IMR-90 (cell line): Measurements from ENCODE around the gene SFR1. TPM values are rescaled to one million over a fixed set of nuclear protein-coding genes. Genes with fewer than 3 reads are reported as not detected.

Source experiments
- ATAC-seq: fragments of 200-7000 bp; cut with Tn5 transposase; 2 replicates; pipeline ENCODE4 v1.9.1; 2020; ENCODE audit warnings: low read depth, mild to moderate bottlenecking, moderate library complexity
- BruUV-seq: library from RNA; stranded (reverse); fragments of 400-500 nt; replicated peaks from 2 replicates; lab custom pipeline; 2021; lab: Mats Ljungman, UMichigan
- CTCF ChIA-PET: fragments of 300-600 bp; formaldehyde crosslinking; extraction: SDS; loops from one replicate; lab custom pipeline; 2021; ENCODE audit warnings: antibody characterized with exemption; lab: Yijun Ruan, JAX
- POLR2A ChIA-PET: fragments of 300-600 bp; sonication (Branson Sonifier 250); formaldehyde crosslinking; loops from one replicate; lab custom pipeline; 2022; ENCODE audit warnings: antibody characterized with exemption; ENCODE audit not compliant: unreplicated experiment; lab: Charles Lee
- DNase-seq: peaks from one replicate; pipeline ENCODE4 v3.0.0; 2013
- H2AFZ ChIP-seq: replicated peaks from 2 replicates; pipeline ENCODE3; 2013; ENCODE audit warnings: low read length, mild to moderate bottlenecking; ENCODE audit not compliant: poor library complexity
- H2AK5ac ChIP-seq: 2 replicates; pipeline ENCODE4 v1.6.1; 2013; ENCODE audit warnings: low read depth, low read length, inconsistent platforms
- H2AK9ac ChIP-seq: replicated peaks from 2 replicates; pipeline ENCODE3; 2013; ENCODE audit warnings: mild to moderate bottlenecking, low read depth, low read length, moderate library complexity; ENCODE audit not compliant: poor library complexity
- H2BK120ac ChIP-seq: 2 replicates; pipeline ENCODE4 v1.6.1; 2013; ENCODE audit warnings: low read depth, low read length, inconsistent platforms
- H2BK15ac ChIP-seq: 3 replicates; pipeline ENCODE4 v1.6.1; 2013; ENCODE audit warnings: low read depth, low read length, inconsistent platforms
- H2BK20ac ChIP-seq: 2 replicates; pipeline ENCODE4 v1.6.1; 2013; ENCODE audit warnings: low read depth, mild to moderate bottlenecking, inconsistent platforms, low read length, moderate library complexity
- H2BK5ac ChIP-seq: 2 replicates; pipeline ENCODE4 v1.6.1; 2013; ENCODE audit warnings: mild to moderate bottlenecking, low read depth, low read length, inconsistent platforms; ENCODE audit not compliant: poor library complexity, severe bottlenecking
- H3K14ac ChIP-seq: replicated peaks from 2 replicates; pipeline ENCODE4 v1.6.1; 2013; ENCODE audit warnings: low read depth, low read length, inconsistent platforms
- H3K18ac ChIP-seq: 2 replicates; pipeline ENCODE4 v1.6.1; 2013; ENCODE audit warnings: low read depth, low read length, control low read depth
- H3K23ac ChIP-seq: 2 replicates; pipeline ENCODE4 v1.6.1; 2013; ENCODE audit warnings: low read depth, low read length, inconsistent platforms
- H3K27ac ChIP-seq: 2 replicates; pipeline ENCODE4 v1.5.1; 2013; ENCODE audit warnings: mild to moderate bottlenecking, control low read depth, low read length; ENCODE audit not compliant: insufficient read depth
- H3K27me3 ChIP-seq: 2 replicates; pipeline ENCODE4 v1.6.1; 2013; ENCODE audit warnings: low read length; ENCODE audit not compliant: control insufficient read depth, insufficient read depth
- H3K36me3 ChIP-seq: 2 replicates; pipeline ENCODE4 v1.6.1; 2013; ENCODE audit warnings: low read length, mixed read lengths; ENCODE audit not compliant: control insufficient read depth, insufficient read depth
- H3K4ac ChIP-seq: 2 replicates; pipeline ENCODE4 v1.6.1; 2013; ENCODE audit warnings: low read depth, low read length, inconsistent platforms
- H3K4me1 ChIP-seq: 2 replicates; pipeline ENCODE4 v1.6.1; 2013; ENCODE audit warnings: low read length, mixed read lengths; ENCODE audit not compliant: control insufficient read depth, insufficient read depth
- H3K4me2 ChIP-seq: 2 replicates; pipeline ENCODE4 v1.6.1; 2013; ENCODE audit warnings: low read depth, mild to moderate bottlenecking, control low read depth, low read length, moderate library complexity
- H3K4me3 ChIP-seq: 2 replicates; pipeline ENCODE4 v1.5.1; 2013; ENCODE audit warnings: low read depth, mild to moderate bottlenecking, control low read depth, low read length, moderate library complexity; ENCODE audit not compliant: insufficient read depth
- H3K56ac ChIP-seq: 2 replicates; pipeline ENCODE4 v1.6.1; 2013; ENCODE audit warnings: low read length, inconsistent platforms; ENCODE audit not compliant: insufficient read depth; ENCODE audit errors: extremely low read depth
- H3K79me1 ChIP-seq, 2 experiments: 2 replicates each; pipeline ENCODE4 v1.6.1; 2013; ENCODE audit warnings: low read length in 2 of 2, inconsistent platforms in 1 of 2, low read depth in 1 of 2
- H3K9ac ChIP-seq: 2 replicates; pipeline ENCODE4 v1.6.1; 2013; ENCODE audit warnings: low read depth, low read length, control low read depth
- H3K9me1 ChIP-seq: 2 replicates; pipeline ENCODE4 v1.6.1; 2013; ENCODE audit warnings: low read length, inconsistent platforms; ENCODE audit not compliant: insufficient read depth
- H3K9me3 ChIP-seq: 2 replicates; pipeline ENCODE4 v1.6.1; 2013; ENCODE audit warnings: low read length; ENCODE audit not compliant: control insufficient read depth, insufficient read depth
- H4K20me1 ChIP-seq: 2 replicates; pipeline ENCODE4 v1.6.1; 2013; ENCODE audit warnings: low read length, inconsistent platforms; ENCODE audit not compliant: insufficient read depth
- H4K5ac ChIP-seq: 2 replicates; pipeline ENCODE4 v1.6.1; 2013; ENCODE audit warnings: mild to moderate bottlenecking, low read depth, low read length, control low read depth
- H4K8ac ChIP-seq, 2 experiments: 2 replicates each; pipeline ENCODE4 v1.6.1; 2013; ENCODE audit warnings: low read depth in 2 of 2, low read length in 2 of 2, control low read depth in 1 of 2, inconsistent platforms in 1 of 2
- H4K91ac ChIP-seq: 2 replicates; pipeline ENCODE4 v1.6.1; 2013; ENCODE audit warnings: low read depth, low read length, inconsistent platforms; ENCODE audit not compliant: insufficient read depth
- BHLHE40 ChIP-seq: fragments of 150-350 bp; IDR thresholded peaks from 2 replicates; pipeline ENCODE4 v1.6.1; 2016; ENCODE audit warnings: mild to moderate bottlenecking, low read depth, low read length
- CEBPB ChIP-seq: IDR thresholded peaks from 2 replicates; pipeline ENCODE4 v1.6.1; 2012; ENCODE audit warnings: low read depth, low read length, improper control_type of control experiment
- CHD1 ChIP-seq: IDR thresholded peaks from 2 replicates; pipeline ENCODE4 v1.6.1; 2012; ENCODE audit warnings: low read depth, low read length, improper control_type of control experiment
- CTCF ChIP-seq: conservative IDR thresholded peaks from 2 replicates; pipeline ENCODE4 v1.5.1; 2012; ENCODE audit warnings: mild to moderate bottlenecking, low read depth, low read length, improper control_type of control experiment
- FOS ChIP-seq: fragments of 150-350 bp; IDR thresholded peaks from 2 replicates; pipeline ENCODE4 v1.6.1; 2016; ENCODE audit warnings: low read depth, low read length
- MAFK ChIP-seq: IDR thresholded peaks from 2 replicates; pipeline ENCODE4 v1.6.1; 2012; ENCODE audit warnings: low read depth, low read length, improper control_type of control experiment
- MAZ ChIP-seq: IDR thresholded peaks from 2 replicates; pipeline ENCODE4 v1.6.1; 2012; ENCODE audit warnings: low read depth, mild to moderate bottlenecking, low read length, improper control_type of control experiment, moderate library complexity, borderline replicate concordance
- MXI1 ChIP-seq: IDR thresholded peaks from 2 replicates; pipeline ENCODE4 v1.6.1; 2012; ENCODE audit warnings: low read depth, mild to moderate bottlenecking, low read length, moderate library complexity, borderline replicate concordance
- NFE2L2 ChIP-seq: fragments of 150-350 bp; IDR thresholded peaks from 2 replicates; pipeline ENCODE4 v1.6.1; 2016; ENCODE audit warnings: low read depth, mild to moderate bottlenecking, low read length
- POLR2A ChIP-seq: IDR thresholded peaks from 2 replicates; pipeline ENCODE4 v1.6.1; 2012; ENCODE audit warnings: mild to moderate bottlenecking, low read depth, low read length
- RAD21 ChIP-seq: IDR thresholded peaks from 2 replicates; pipeline ENCODE4 v1.6.1; 2012; ENCODE audit warnings: low read length, improper control_type of control experiment
- RCOR1 ChIP-seq: IDR thresholded peaks from 2 replicates; pipeline ENCODE4 v1.6.1; 2012; ENCODE audit warnings: mild to moderate bottlenecking, low read length, improper control_type of control experiment; ENCODE audit not compliant: insufficient replicate concordance
- RFX5 ChIP-seq: IDR thresholded peaks from 2 replicates; pipeline ENCODE4 v1.8.0; 2012; ENCODE audit warnings: low read depth, mild to moderate bottlenecking, low read length, moderate library complexity
- SMC3 ChIP-seq: fragments of 150-350 bp; IDR thresholded peaks from 2 replicates; pipeline ENCODE4 v1.6.1; 2016; ENCODE audit warnings: low read depth, mild to moderate bottlenecking, antibody characterized with exemption, low read length, moderate library complexity
- USF2 ChIP-seq: fragments of 150-350 bp; IDR thresholded peaks from 2 replicates; pipeline ENCODE4 v1.6.1; 2017; ENCODE audit warnings: mild to moderate bottlenecking, antibody characterized with exemption, low read length, low read depth
- WGBS, 2 experiments: methylation state at CpG; one replicate each; pipeline versions ENCODE4 v1.1.5 to v1.1.7; 2013; ENCODE audit warnings: missing lambda C conversion rate in 2 of 2; ENCODE audit not compliant: insufficient read length in 1 of 2; ENCODE audit errors: extremely low coverage in 2 of 2; 5-methylcytosine and 5-hydroxymethylcytosine counted together
- dilution Hi-C: fragments of 300-500 bp; cut with HindIII; formaldehyde crosslinking; loops from one replicate; pipeline ENCODE4 v1.14.3; 2018; ENCODE audit warnings: low sequenced_read_pairs; ENCODE audit not compliant: unreplicated experiment
- in situ Hi-C: fragments of 300-500 bp; cut with MboI; formaldehyde crosslinking; loops from 3 replicates; pipeline ENCODE4 v1.14.3; 2019; ENCODE audit warnings: low sequenced_read_pairs, inconsistent platforms, mixed read lengths
- intact Hi-C: fragments of 100-400 bp; cut with micrococcal nuclease; formaldehyde crosslinking; loops from 2 replicates; pipeline ENCODE4 v1.10.0; 2022
- polyA plus RNA-seq, 3 experiments: library from polyadenylated mRNA; depleted of rRNA; stranded (reverse); fragments of >200 nt; gene quantifications; 2 replicates each; pipeline ENCODE4 v1.2.3, GENCODE V29; 2012; ENCODE audit warnings: low replicate concordance in 1 of 3
- total RNA-seq: library from RNA; depleted of rRNA; stranded (reverse); fragments of >200 nt; gene quantifications from 2 replicates; pipeline ENCODE4 v1.2.3, GENCODE V29; 2012

The SFR1 gene
- total and polyA plus RNA-seq, 2 of the 4 experiments (the other 2 are of a cell fraction) = 1.6 to 2.3 TPM

GRCh38 chr10:104104418-104104817 is 17.6 kb upstream of the SFR1 start:
- WGBS, 2 experiments = no CpG with 5 or more reads among the region's 1 CpG
- POLR2A ChIA-PET = no interaction called here
- TF ChIP-seq CHD1 (no peak), RCOR1 (no peak), FOS (no peak), BHLHE40 (no peak), USF2 (no peak), POLR2A (no peak), CEBPB (no peak), SMC3 (no peak), MXI1 (no peak), MAFK (no peak), NFE2L2 (no peak), RAD21 (no peak), CTCF (no peak), RFX5 (no peak), MAZ (no peak)

More at GRCh38 chr10:104104418-104104817, 17.6 kb upstream of the SFR1 start:
- Histone ChIP-seq H2AK9ac (no peak overlapping the region), H3K9me1 (no peaks in the 10 kb centered on the region), H3K14ac (no peak overlapping the region), H4K5ac (no peak overlapping the region), H4K8ac (no peak overlapping the region), H3K18ac (no peak overlapping the region), H3K4me1 (peaks cover 2% of the 10 kb centered on the region; the same call in 1 of the 2 replicates), H3K56ac (no peak overlapping the region), H4K20me1 (no peaks in the 10 kb centered on the region), H2AK5ac (no peak overlapping the region), H2AFZ (no peak overlapping the region), H3K27ac (no peak overlapping the region), H2BK20ac (no peak overlapping the region), H2BK120ac (no peak overlapping the region), H3K4ac (no peak overlapping the region), H2BK5ac (no peak overlapping the region), H3K9me3 (no peaks in the 10 kb centered on the region), H3K27me3 (no peaks in the 10 kb centered on the region), H3K23ac (no peak overlapping the region), H3K36me3 (no peaks in the 10 kb centered on the region), H4K91ac (no peak overlapping the region), H3K4me2 (no peak overlapping the region), H2BK15ac (no peak overlapping the region), H3K79me1 (no peaks in the 10 kb centered on the region), H3K9ac (no peak overlapping the region), H3K4me3 (no peak overlapping the region)
- CTCF ChIA-PET = no interaction called here
- dilution Hi-C loops = no loop called here
- in situ Hi-C loops = no loop called here
- no peak for DNase-seq
- no peak for ATAC-seq
- BruUV-seq = no TSS peak
- intact Hi-C loops = no loop called here
